SIG-M5 treated with dmso at 0.1 percent for 504 hours (cell line): ENCODE data around the gene CYGB.
"Not testable (repeated sequence)": the region's sequence is repeated elsewhere in the genome, so short reads cannot be mapped to it uniquely, and the experiment has no call there.

ENCODE experiments used
- DNase-seq: peaks from one replicate; lab custom pipeline; 2025; ENCODE audit not compliant: unreplicated experiment; lab: John Stamatoyannopoulos, UW

Gene CYGB

GRCh38 chr17:76524598-76525512, 12.7 kb downstream of the CYGB start:
- no peak for DNase-seq

DNA sequence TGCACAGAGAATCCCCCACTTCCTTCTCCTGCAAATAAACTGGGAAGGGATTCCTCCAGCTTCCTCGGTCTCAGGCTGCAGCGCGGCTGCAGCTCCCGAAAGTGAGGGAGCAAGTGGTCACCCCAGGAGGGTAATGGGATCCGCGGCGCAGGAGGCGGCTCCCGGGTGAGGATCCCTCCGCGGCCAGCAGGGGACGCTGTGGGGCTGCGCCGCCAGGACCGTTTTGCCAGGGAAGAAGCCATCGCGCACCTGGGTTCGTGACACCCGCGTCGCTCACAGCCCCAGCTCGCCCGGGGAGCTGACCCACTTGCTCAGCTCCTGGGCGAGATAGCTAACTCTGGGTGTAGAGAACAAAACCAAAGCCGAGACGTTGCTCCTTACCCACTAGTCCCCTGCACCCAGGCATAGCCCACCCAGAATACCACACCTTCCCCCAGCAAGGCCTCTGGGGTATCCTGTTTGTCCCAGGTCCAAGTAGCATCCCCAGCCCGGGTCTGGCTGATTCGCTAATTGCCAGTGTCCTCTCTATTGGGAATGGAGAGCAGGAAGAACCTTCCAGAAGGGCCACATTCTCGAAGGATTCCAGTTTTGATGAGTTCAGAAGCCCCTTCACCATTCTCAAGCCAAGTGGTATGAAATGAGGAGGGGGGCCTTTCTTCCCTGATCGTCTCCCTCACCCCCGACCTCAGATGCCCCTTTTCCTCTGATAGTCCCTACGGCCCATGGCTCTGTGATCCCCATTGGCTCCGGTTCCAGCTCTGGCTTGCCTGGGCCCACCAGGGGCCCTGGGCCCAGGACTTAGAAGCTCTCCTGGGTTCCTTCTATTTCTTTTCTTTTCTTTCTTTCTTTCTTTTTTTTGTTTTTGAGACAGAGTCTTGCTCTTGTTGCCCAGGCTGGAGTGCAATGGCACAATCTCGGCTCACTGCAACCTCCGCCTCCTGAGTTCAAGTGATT, 14.1 kb downstream of the CYGB start:
- DNase-seq: peak; percentile 46

- not testable (repeated sequence) for DNase-seq
These were observed 15.8 kb downstream of the CYGB start for GRCh38 chr17:76521683-76522082.

DNA sequence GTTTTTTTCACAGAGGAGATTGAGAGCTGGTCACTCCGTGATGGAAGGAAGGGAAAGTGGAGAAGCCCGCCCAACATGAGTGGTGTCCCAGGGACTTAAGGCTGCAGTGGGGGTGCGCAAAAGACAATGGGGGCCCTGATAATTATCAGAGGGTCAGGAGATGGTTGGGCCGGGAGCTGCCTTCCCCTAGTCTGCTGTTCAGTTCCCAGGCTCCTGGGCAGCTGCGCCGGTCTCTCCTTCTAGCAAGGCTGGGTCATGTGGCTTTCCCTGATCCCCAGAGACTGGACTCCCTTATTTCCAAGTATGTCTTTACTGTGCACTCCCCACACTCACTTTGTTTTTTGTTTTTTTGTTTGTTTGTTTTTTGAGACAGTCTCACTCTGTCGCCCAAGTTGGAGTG, 16.2 kb downstream of the CYGB start:
- DNase-seq: no peak

DNA sequence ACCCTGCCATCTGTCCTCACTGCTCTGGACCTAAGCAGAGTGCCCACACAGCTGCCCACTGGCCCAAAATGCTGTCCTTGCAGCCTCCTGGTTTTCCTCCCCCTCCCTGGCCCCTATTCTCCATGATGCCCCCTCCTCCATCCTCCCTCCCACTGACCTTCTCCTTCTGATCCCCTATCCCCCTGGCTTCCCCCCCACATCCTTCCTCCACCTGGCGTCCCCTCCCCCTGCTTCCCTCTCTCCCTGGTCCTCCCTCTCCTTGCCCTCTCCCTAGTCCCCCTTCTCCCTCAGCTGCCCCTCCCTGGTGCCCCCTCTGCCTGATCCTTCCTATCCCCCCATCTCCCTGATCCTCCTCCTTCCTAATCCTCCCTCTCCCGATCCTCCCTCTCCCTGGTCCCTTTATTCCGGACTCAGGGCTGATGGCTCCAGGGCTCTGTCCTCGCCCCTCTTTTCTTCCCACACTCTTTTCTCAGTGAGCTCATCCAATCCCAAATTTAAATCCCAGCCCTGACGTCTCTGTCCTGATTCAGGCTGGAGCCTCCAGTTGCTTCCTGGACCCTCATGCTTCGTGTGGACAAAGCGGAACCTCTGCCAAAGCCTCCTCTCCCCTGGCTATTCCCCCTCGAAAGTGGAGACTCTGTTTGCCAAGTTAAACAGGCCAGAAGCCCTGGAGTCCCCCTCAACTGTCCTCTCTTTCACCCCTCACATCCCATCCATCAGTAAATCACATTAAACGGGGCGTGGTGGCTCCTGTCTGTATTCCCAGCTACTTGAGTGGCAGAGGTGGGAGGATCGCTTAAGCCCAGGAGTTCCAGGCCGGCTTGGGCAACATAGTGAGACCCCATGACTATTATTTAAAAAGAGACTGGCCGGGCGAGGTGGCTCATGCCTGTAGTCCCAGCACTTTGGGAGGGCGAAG, 18.2 kb downstream of the CYGB start:
- DNase-seq: no peak

- no peak for DNase-seq
These were observed 19.9 kb downstream of the CYGB start for GRCh38 chr17:76517638-76518038.

DNA sequence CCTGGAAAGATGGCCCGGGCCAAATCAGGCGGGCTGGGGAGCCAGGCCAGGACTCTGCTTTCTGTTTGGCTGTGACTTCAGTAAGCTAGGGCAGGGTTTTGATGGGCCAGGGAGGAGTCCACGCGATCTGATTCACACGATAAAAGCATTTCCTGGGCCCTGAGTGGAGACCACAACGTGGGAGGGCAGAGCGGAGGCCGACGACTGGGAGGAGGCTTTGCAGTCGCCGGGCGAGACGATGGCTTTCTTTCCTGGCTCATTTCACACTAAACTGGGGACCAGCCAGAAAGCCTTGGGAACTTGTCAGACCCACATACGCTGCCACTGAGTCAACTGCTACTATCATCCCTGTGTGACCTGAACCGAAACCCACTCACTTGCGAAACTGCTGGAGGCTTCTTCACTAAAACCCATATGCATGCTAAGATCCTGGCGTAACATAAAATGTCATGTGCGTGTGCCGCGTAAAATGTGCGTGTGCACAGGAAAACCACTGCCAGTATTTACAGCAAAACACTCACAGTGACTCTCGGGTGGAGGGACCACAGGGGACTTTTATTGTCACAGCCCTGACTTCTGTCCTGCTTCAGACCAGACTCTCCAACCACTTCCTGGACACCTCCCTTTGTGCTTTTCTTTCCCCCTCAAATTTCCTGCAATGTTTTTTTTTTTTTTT, 22.1 kb downstream of the CYGB start:
- DNase-seq: peak; percentile 89

GRCh38 chr17:76514355-76514754, 23.2 kb downstream of the CYGB start:
- DNase-seq: not testable (repeated sequence)

DNA sequence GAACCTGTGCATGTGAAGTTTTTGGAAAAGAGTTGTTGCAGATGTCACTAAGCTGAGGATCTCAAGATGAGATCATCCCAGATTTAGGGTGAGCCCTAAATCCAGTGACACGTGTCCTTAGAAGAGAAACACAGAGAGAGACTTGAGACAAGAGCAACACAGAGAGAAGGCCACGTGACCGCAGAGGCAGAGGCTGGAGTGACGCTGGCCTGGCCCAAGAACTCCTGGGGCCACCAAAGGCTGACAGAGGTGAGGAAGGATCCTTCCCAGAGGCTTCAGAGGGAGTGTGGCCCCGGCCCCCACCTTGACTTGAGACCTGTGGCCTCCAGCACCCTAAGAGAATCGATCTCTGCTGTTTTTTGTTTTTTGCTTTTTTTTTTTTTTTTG, 24.2 kb downstream of the CYGB start:
- DNase-seq: no peak

GRCh38 chr17:76512366-76513305, 24.9 kb downstream of the CYGB start:
- DNase-seq: no peak

GRCh38 chr17:76511668-76512365, 25.7 kb downstream of the CYGB start:
- DNase-seq: peak; percentile 42

DNA sequence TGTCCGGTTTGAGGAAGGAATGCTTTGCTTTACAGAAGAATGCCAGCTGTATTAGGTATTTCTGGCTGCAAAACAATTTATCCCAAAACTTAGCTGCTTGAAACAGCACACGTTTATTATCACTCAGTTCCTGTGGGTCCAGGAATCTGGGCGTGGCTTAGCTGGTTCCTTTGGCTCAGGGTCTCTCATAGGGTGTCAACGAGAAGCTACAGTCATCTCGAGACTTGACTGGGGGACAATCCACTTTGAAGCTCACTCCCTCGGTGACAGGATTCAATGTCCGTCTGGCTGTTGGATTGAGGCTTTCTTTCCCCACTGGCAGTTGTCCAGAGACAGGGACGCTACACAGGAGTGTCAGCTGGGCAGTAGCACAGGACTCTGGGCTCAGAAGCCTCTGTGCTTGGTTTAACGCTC, 26.7 kb downstream of the CYGB start:
- no peak for DNase-seq

GRCh38 chr17:76508472-76509063, 28.9 kb downstream of the CYGB start:
- not testable (repeated sequence) for DNase-seq

DNA sequence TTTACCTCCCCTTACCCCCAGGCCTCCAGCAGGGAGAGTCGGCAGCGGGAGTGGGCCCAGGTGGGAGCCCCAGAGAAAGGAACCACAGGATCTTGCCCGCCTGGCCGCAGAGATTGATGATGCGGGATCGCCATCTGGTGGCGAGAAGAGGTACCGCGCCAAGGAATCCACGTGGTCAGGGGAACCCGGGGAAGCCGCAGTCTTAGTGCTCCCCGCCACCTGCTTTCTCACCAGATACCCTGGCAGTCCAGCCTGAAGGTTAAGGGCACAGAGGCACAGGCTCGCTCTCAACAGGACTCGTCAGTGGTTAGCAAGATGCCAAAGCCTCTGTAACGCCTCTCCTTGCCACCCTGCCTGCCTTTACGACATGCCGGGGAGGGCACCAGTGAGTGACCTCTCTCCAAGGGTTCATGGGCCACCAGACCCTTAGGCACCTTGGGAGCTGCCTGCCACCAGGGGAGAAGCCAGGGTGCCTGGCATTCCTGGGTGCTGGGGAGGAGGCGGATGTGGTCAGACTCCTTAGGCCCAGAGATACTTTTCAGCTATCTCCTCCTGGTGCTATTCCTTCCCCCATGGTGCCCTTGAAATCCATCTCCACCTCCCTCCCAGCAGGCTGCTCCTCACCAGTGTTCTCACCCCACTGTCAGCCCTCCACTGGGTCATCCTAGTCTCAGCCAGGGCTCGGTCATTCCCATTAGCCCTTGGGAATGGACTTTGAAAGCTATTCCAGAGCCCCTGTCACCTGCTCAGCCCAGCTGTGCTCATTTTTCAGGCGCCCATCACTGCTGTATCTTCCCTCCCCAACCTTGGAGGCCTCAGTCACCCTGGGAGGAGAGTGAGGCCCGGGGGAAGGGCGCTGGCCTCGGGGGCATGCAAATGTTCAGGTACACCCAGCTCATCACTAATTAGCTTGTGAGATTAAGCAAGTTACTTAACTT, 30.8 kb downstream of the CYGB start:
- peak; percentile 81 for DNase-seq

DNA sequence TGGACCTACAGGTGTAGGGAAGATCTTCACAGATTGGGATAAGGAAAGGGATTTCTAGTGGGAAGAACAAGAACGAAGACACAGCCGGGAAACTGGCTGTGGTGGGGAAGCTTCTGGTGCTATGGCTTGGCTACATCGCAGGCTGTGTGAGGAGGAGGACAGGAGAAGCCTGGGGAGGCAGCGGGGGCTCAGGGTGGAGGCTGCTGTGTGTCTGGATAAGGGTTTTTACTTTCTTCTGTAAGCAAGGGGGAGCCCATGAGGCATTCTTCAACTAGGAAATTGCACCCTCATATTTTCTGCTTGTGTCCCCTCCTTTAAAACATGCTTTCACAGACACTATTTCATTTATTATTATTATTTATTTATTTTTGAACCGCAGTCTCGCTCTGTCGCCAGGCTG, 33.4 kb downstream of the CYGB start:
- peak; percentile 72 for DNase-seq

DNA sequence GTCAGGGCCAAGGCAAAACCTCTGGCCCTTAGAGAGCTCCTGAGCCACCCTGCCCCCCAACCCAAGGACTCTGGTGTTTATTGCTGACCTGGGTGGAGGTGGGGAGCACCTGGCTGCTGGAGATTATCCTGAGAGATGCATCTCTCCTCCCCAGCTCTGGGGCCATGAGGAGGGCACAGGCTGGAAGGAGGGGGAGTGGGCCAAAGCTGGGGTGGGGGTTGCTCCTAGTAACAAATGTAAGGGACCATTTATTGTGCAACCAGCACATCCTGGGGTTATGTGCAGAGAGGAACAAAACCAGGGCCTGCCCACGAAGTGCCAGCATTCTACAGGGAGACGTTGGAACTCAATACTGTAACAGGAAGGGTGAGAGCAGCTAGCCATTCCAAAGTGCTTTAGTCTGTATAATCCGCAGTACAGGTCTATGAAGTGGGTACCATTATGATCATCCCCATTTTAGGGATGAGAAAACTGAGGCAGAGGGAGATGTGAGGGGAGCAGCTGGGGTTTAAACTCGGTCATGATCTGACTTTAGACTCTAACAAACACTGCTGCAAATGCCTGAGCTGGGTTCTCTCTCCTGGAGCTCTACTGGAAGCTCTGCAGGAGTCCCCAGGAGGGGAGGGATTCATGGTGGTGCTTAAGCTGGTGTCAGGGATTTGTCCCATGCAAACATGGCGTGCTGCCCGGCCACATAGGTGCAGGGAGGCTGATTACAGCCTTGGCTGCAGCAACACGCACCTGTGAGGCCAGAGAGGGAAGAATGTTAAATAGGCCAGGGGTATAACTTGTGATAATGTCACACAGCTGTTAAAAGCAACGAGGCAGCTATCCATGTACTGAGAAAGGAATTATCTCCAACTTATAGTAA, 34.9 kb downstream of the CYGB start:
- DNase-seq: peak; percentile 19
